ENCODE measurements around the gene TBX15.

- TF ChIP-seq POLR2A (IDR thresholded peaks at IDR 0.05) (no peak), CTCF (IDR thresholded peaks at IDR 0.05) (no peak), EP300 (IDR thresholded peaks at IDR 0.05; ENCODE audit: low read depth) (no peak)
Measured at GRCh38 chr1:118871582-118872171, 116.5 kb downstream of the TBX15 start.
